T-helper 1 cell treated with Interleukin-12 subunit alpha and Interleukin-12 subunit beta and Interleukin-4 antibody, amounts not matched to agents 30 μg/mL and 1 μg/mL, for 36 hours (primary cell): Measurements from ENCODE around the gene OR52K1.
"Not testable (repeated sequence)": the region's sequence is repeated elsewhere in the genome, so short reads cannot be mapped to it uniquely, and the experiment has no call there.

Experiments
- H3K27ac Mint-ChIP-seq: one replicate; pipeline ENCODE4 v1.8.0; 2021; ENCODE audit warnings: mild to moderate bottlenecking, mixed read lengths
- H3K27me3 Mint-ChIP-seq: one replicate; pipeline ENCODE4 v1.8.0; 2021; ENCODE audit warnings: low read depth, mixed read lengths
- H3K36me3 Mint-ChIP-seq: one replicate; pipeline ENCODE4 v1.8.0; 2021; ENCODE audit warnings: low read depth, mixed read lengths
- H3K4me1 Mint-ChIP-seq: one replicate; pipeline ENCODE4 v1.8.0; 2021; ENCODE audit warnings: low read depth, mixed read lengths
- H3K4me3 Mint-ChIP-seq: one replicate; pipeline ENCODE4 v1.8.0; 2021; ENCODE audit warnings: mild to moderate bottlenecking, moderate library complexity, mixed read lengths
- H3K9me3 Mint-ChIP-seq: one replicate; pipeline ENCODE4 v1.8.0; 2021; ENCODE audit warnings: mixed read lengths

OR52K1 gene

GRCh38 chr11:4466871-4467442, 15.5 kb upstream of the OR52K1 start:
- Mint-ChIP-seq H3K4me1 (peaks cover 3% of the 10 kb centered on the region), H3K27me3 (no peaks in the 10 kb centered on the region), H3K36me3 (peaks cover 9% of the 10 kb centered on the region), H3K27ac (no peak overlapping the region), H3K4me3 (no peak overlapping the region), H3K9me3 (peaks cover 26% of the 10 kb centered on the region)

- Mint-ChIP-seq H3K9me3 (peaks cover 18% of the 10 kb centered on the region), H3K27ac (no peak overlapping the region), H3K4me3 (no peak overlapping the region), H3K27me3 (no peaks in the 10 kb centered on the region), H3K4me1 (peaks cover 3% of the 10 kb centered on the region), H3K36me3 (peaks cover 5% of the 10 kb centered on the region)
Measured at GRCh38 chr11:4467811-4468606, 14.4 kb upstream of the OR52K1 start.

DNA sequence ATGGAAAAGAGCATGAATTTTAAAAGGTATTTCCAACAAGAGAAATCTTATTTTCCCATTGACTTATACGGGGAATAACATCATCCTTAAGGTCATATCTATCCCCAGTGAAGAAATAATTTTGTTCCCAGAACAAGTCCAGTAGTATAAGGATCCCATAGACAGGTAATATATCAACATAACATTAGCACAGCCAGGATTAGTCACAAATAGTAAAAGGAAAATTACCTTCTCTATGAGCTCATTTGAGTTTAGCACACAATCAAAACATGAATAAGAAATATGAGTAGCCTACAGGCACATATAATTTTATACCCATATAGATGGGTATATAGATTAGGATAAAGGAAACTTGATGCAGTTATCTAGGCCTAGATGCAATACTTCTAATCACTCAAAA, 2.8 kb upstream of the OR52K1 start:
- no peak overlapping the region for H3K27ac Mint-ChIP-seq
- H3K27me3 Mint-ChIP-seq = peaks cover 6% of the 10 kb centered on the region
- no peaks in the 10 kb centered on the region for H3K4me1 Mint-ChIP-seq
- no peak overlapping the region for H3K4me3 Mint-ChIP-seq
- no peaks in the 10 kb centered on the region for H3K9me3 Mint-ChIP-seq
- H3K36me3 Mint-ChIP-seq = no peaks in the 10 kb centered on the region

DNA sequence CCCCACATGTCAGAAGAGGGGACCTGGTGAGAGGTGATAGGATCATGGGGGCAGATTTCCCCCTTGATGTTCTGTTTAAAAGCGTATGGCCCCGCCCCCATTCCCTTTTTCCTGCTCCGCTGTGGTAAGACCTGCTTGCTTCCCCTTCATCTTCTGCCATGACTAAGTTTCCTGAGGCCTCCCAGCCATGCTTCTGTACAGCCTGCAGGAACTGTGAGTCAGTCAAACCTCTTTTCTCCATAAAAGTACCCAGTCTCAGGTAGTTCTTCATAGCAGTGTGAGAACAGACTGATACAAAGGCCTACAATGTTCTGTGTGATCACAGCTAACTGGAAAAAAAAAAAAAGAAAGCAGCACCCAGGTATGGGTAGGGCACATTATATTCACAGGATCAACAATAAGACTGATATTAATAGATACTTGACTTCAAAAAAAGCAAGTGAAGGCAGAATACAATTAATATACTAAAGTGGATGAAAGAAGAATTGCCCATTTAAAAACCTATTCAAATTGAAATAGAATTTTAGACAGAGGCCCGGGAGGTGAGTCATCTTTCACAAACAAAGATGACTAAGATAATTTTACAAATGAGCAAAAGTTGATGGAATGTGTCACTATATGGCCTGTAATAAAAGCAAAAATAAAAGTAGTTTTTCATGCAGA, 1.7 kb upstream of the OR52K1 start:
- Mint-ChIP-seq H3K27me3 (peaks cover 6% of the 10 kb centered on the region), H3K4me3 (no peak overlapping the region), H3K4me1 (no peaks in the 10 kb centered on the region), H3K27ac (no peak overlapping the region), H3K9me3 (no peaks in the 10 kb centered on the region), H3K36me3 (no peaks in the 10 kb centered on the region)

DNA sequence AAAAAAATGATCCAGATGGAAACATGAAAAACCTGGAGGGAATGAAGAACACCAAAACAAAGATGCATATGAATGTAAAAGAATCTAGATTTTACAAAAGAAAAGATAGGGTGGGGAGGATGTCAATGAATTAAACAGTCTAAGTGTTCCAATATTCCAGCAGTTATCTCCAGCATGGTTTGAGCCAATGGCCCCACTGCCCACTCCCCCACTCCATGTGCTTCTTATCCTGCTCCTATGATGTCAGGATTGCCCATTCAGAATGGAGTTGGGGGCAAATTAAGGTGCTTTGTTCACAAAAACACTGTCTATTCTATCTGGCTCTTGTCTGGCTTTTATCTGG, 1.2 kb upstream of the OR52K1 start:
- peaks cover 6% of the 10 kb centered on the region for H3K27me3 Mint-ChIP-seq
- H3K9me3 Mint-ChIP-seq = no peaks in the 10 kb centered on the region
- H3K27ac Mint-ChIP-seq = no peak overlapping the region
- no peak overlapping the region for H3K4me3 Mint-ChIP-seq
- H3K36me3 Mint-ChIP-seq = no peaks in the 10 kb centered on the region
- H3K4me1 Mint-ChIP-seq = no peaks in the 10 kb centered on the region

GRCh38 chr11:4484310-4484709, 1.9 kb downstream of the OR52K1 start:
- Mint-ChIP-seq H3K4me3 (no peak overlapping the region), H3K9me3 (no peaks in the 10 kb centered on the region), H3K27me3 (peaks cover 9% of the 10 kb centered on the region), H3K36me3 (no peaks in the 10 kb centered on the region), H3K4me1 (no peaks in the 10 kb centered on the region), H3K27ac (no peak overlapping the region)

DNA sequence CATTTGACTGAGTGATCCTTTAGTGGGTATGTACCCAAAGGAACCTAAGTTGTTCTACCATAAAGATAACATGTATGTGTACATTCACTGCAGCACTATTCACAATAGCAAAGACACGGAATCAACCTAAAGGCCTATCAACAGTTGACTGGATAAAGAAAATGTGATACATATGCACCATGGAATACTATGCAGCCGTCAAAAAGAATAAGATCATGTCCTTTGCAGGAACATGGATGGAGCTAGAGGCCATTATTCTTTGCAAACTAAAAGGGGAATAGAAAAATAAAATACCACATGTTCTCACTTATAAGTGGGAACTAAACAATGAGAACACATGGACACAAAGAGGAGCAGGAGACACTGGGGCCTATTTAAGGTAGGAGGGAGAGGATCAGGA, 9.0 kb downstream of the OR52K1 start:
- peak overlapping the region; percentile 23 for H3K27ac Mint-ChIP-seq
- not testable (repeated sequence) for H3K36me3 Mint-ChIP-seq, H3K9me3 Mint-ChIP-seq, H3K4me3 Mint-ChIP-seq, H3K4me1 Mint-ChIP-seq
- H3K27me3 Mint-ChIP-seq = peaks cover 21% of the 10 kb centered on the region

- no peaks in the 10 kb centered on the region for H3K36me3 Mint-ChIP-seq
- peaks cover 8% of the 10 kb centered on the region for H3K4me1 Mint-ChIP-seq
- H3K9me3 Mint-ChIP-seq = peaks cover 7% of the 10 kb centered on the region
- peaks cover 21% of the 10 kb centered on the region for H3K27me3 Mint-ChIP-seq
- H3K4me3 Mint-ChIP-seq = no peak overlapping the region
- H3K27ac Mint-ChIP-seq = no peak overlapping the region
Measured at GRCh38 chr11:4491878-4492606, 9.6 kb downstream of the OR52K1 start.

GRCh38 chr11:4493480-4493818, 11.0 kb downstream of the OR52K1 start:
- no peak overlapping the region for H3K4me3 Mint-ChIP-seq
- H3K4me1 Mint-ChIP-seq = peaks cover 8% of the 10 kb centered on the region
- peaks cover 7% of the 10 kb centered on the region for H3K9me3 Mint-ChIP-seq
- no peak overlapping the region for H3K27ac Mint-ChIP-seq
- no peaks in the 10 kb centered on the region for H3K36me3 Mint-ChIP-seq
- peaks cover 21% of the 10 kb centered on the region for H3K27me3 Mint-ChIP-seq

GRCh38 chr11:4495487-4495886, 13.0 kb downstream of the OR52K1 start:
- H3K9me3 Mint-ChIP-seq = peaks cover 7% of the 10 kb centered on the region
- no peak overlapping the region for H3K27ac Mint-ChIP-seq
- H3K4me3 Mint-ChIP-seq = no peak overlapping the region
- no peaks in the 10 kb centered on the region for H3K36me3 Mint-ChIP-seq
- peaks cover 21% of the 10 kb centered on the region for H3K27me3 Mint-ChIP-seq
- H3K4me1 Mint-ChIP-seq = peaks cover 8% of the 10 kb centered on the region

DNA sequence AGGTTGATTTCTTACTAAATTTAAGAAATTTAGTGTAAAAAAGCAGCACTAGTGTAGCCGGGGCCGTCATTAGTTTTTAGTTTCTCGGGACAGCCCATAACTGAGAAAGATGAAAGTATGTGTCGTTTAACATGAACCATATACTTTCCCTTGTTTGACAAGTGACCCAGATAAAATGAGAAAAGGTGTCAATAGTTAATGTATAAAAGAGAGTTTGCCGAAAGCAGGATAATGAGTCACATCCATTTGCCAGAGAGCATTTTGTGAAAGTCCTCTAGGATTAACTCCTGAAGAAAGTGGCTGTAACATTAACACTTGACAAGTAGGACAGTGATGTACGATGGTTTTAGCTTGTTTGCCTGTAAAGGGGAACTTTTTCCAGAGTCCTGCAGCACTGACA, 13.5 kb downstream of the OR52K1 start:
- Mint-ChIP-seq H3K4me1 (peaks cover 8% of the 10 kb centered on the region), H3K36me3 (no peaks in the 10 kb centered on the region), H3K9me3 (peaks cover 7% of the 10 kb centered on the region), H3K27me3 (peaks cover 21% of the 10 kb centered on the region), H3K27ac (no peak overlapping the region), H3K4me3 (no peak overlapping the region)

- peaks cover 8% of the 10 kb centered on the region for H3K4me1 Mint-ChIP-seq
- H3K27ac Mint-ChIP-seq = no peak overlapping the region
- H3K9me3 Mint-ChIP-seq = peaks cover 2% of the 10 kb centered on the region
- H3K36me3 Mint-ChIP-seq = no peaks in the 10 kb centered on the region
- H3K27me3 Mint-ChIP-seq = peaks cover 21% of the 10 kb centered on the region
- no peak overlapping the region for H3K4me3 Mint-ChIP-seq
Measured at GRCh38 chr11:4496557-4497248, 14.3 kb downstream of the OR52K1 start.

DNA sequence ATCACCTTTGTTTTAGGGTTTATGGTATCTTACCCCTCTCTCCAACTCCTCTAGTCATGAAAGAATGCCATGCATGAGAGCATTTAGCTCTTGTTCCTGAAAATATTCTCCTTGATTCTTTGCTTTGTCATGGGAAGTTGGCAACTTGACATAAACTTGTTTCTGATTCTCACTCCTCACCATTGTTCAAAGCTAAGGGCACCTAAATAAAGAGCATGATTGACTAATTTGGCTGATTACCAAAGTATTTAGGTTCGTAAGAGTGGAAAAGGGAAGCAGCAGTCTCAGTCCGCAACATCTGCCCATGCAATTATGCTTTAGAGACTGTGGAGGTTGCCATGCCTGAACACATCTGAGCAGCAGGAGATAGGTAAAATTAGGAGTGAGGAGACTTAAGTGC, 26.4 kb downstream of the OR52K1 start:
- Mint-ChIP-seq H3K9me3 (no peaks in the 10 kb centered on the region), H3K36me3 (no peaks in the 10 kb centered on the region), H3K4me3 (no peak overlapping the region), H3K27me3 (peaks cover 11% of the 10 kb centered on the region), H3K4me1 (no peaks in the 10 kb centered on the region), H3K27ac (no peak overlapping the region)
